A549 (cell line): ENCODE results near the gene CLDN14.

Experiments used
- CHD2 ChIP-seq: fragments of 150-350 bp; IDR thresholded peaks from 2 replicates; pipeline ENCODE4 v1.6.1; 2014; ENCODE audit warnings: low read length; ENCODE audit not compliant: partially characterized antibody
- CTCF ChIP-seq: fragments of >200 bp; sonication (Bioruptor Twin); formaldehyde crosslinking; IDR thresholded peaks from 3 replicates; pipeline ENCODE4 v1.5.1; 2016
- ESRRA ChIP-seq: fragments of 150-350 bp; IDR thresholded peaks from 2 replicates; pipeline ENCODE4 v1.6.1; 2014; ENCODE audit warnings: mild to moderate bottlenecking, low read length, borderline replicate concordance
- JUN ChIP-seq, 2 experiments: fragments of >200 bp; sonication (Bioruptor Twin); formaldehyde crosslinking; IDR thresholded peaks; 2 replicates in 1 of 2; 3 replicates in 1 of 2; pipeline ENCODE4 v1.6.1; 2016 to 2017
- KDM5A ChIP-seq: fragments of 200-600 bp; sonication (generic); IDR thresholded peaks from 2 replicates; pipeline ENCODE4 v1.6.1; 2016; ENCODE audit warnings: antibody characterized with exemption, mild to moderate bottlenecking
- MAZ ChIP-seq: fragments of 150-350 bp; IDR thresholded peaks from 2 replicates; pipeline ENCODE4 v1.6.1; 2014; ENCODE audit warnings: antibody characterized with exemption, low read depth, low read length, borderline replicate concordance
- POLR2A ChIP-seq: IDR thresholded peaks from 2 replicates; pipeline ENCODE4 v1.6.1; 2012; ENCODE audit warnings: mild to moderate bottlenecking, low read length
- RFX5 ChIP-seq: fragments of 450-650 bp; IDR thresholded peaks from 2 replicates; pipeline ENCODE4 v1.7.1; 2014; ENCODE audit warnings: antibody characterized with exemption, mild to moderate bottlenecking, moderate library complexity

GRCh38 chr21:36465478-36465877, 14.4 kb downstream of the CLDN14 start:
- no peak for TF ChIP-seq KDM5A
- TF ChIP-seq CHD2 = no peak
- no peak for TF ChIP-seq CTCF
- no peak for TF ChIP-seq POLR2A
- no peak for TF ChIP-seq RFX5
- TF ChIP-seq MAZ = no peak
- no peak for TF ChIP-seq JUN (IDR thresholded peaks at IDR 0.05)
- TF ChIP-seq ESRRA = no peak
